ENCODE measurements around the gene TNFAIP1. TPM values are rescaled to one million over a fixed set of nuclear protein-coding genes. Genes with fewer than 3 reads are reported as not detected.

The TNFAIP1 gene
- total RNA-seq, 2 donors from 2014 or later: 29.9 to 36.1 TPM

DNA sequence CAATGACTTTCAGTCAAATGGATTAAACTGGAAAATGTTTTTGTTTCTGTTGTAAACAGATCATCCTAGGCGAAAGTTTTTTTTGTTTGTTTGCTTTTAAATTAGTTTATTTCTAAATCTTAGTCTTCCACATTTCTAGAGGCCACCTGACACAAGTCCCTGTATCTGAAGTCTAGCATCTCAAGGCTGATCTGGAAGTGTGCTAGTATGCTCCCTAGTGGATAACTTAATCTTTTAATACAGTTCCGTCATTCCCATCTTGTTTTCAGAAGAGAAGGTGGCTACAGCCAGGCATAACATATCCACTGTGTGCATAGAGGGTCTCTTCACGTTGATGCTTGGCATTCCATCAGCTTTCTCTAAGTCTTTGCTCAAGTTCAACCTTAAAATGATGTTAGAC lies 7.9 kb upstream of the TNFAIP1 start:
- H3K9me3 ChIP-seq (ENCODE audit: control insufficient read depth, low read length): no peaks in the 10 kb centered on the region
- peaks cover 16% of the 10 kb centered on the region for H3K4me1 ChIP-seq (ENCODE audit: control insufficient read depth, insufficient read depth, low read length)
- no peak overlapping the region for H3K27ac ChIP-seq (ENCODE audit: low read depth, low read length)
- WGBS, 2 experiments (ENCODE audit: insufficient coverage in 1 of 2, insufficient read length in 1 of 2): 90 to 95% methylated on average over 2 to 3 of the region's 3 CpGs
- DNase-seq: peak; percentile 23
- peaks cover 44% of the 10 kb centered on the region for H3K36me3 ChIP-seq (ENCODE audit: control insufficient read depth, insufficient read depth, low read length)
- Mint-ChIP-seq H3K9me3 (no peaks in the 10 kb centered on the region), H3K27ac (peak overlapping the region; percentile 5), H3K27me3 (ENCODE audit: insufficient read depth) (no peaks in the 10 kb centered on the region), H3K36me3 (ENCODE audit: low read depth) (peaks cover 41% of the 10 kb centered on the region), H3K4me3 (no peak overlapping the region), H3K4me1 (peaks cover 21% of the 10 kb centered on the region)
- H3K9ac ChIP-seq (ENCODE audit: extremely low read depth, low read length, poor library complexity, severe bottlenecking): no peak overlapping the region
- TF ChIP-seq, protein P1, sequence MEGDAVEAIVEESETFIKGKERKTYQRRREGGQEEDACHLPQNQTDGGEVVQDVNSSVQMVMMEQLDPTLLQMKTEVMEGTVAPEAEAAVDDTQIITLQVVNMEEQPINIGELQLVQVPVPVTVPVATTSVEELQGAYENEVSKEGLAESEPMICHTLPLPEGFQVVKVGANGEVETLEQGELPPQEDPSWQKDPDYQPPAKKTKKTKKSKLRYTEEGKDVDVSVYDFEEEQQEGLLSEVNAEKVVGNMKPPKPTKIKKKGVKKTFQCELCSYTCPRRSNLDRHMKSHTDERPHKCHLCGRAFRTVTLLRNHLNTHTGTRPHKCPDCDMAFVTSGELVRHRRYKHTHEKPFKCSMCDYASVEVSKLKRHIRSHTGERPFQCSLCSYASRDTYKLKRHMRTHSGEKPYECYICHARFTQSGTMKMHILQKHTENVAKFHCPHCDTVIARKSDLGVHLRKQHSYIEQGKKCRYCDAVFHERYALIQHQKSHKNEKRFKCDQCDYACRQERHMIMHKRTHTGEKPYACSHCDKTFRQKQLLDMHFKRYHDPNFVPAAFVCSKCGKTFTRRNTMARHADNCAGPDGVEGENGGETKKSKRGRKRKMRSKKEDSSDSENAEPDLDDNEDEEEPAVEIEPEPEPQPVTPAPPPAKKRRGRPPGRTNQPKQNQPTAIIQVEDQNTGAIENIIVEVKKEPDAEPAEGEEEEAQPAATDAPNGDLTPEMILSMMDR (conservative IDR thresholded peaks at IDR 0.05): no peak
- no peak overlapping the region for H3K4me3 ChIP-seq (ENCODE audit: low read length)
- no peaks in the 10 kb centered on the region for H3K27me3 ChIP-seq (ENCODE audit: control insufficient read depth, insufficient read depth, low read length, poor library complexity, severe bottlenecking)

DNA sequence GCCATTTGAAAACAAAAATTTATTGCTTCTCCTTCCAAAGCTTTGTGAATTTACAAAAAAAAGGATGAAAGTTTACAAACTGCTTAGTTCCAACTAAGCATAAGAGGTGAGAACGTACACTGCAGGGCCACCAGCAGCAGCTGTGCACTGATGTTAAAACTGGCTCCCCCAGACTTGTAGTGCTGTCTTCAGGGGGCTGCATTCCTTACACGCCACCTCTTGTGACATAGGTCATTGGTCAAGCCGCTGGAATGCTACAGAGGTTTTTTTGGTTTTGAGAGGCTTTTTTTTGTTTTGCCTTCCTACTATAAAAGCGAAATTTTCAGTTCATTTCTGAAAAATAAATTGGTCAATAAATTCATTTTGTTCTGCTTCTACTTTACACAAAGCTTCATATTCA lies 7.2 kb upstream of the TNFAIP1 start:
- TF ChIP-seq, protein P1 (conservative IDR thresholded peaks at IDR 0.05): no peak
- H3K4me1 Mint-ChIP-seq: peaks cover 18% of the 10 kb centered on the region
- H3K9me3 Mint-ChIP-seq: no peaks in the 10 kb centered on the region
- Histone ChIP-seq H3K9me3 (ENCODE audit: control insufficient read depth, low read length) (no peaks in the 10 kb centered on the region), H3K36me3 (ENCODE audit: control insufficient read depth, insufficient read depth, low read length) (peaks cover 44% of the 10 kb centered on the region), H3K27ac (ENCODE audit: low read depth, low read length) (no peak overlapping the region), H3K27me3 (ENCODE audit: control insufficient read depth, insufficient read depth, low read length, poor library complexity, severe bottlenecking) (no peaks in the 10 kb centered on the region), H3K4me3 (ENCODE audit: low read length) (no peak overlapping the region), H3K9ac (ENCODE audit: extremely low read depth, low read length, poor library complexity, severe bottlenecking) (no peak overlapping the region), H3K4me1 (ENCODE audit: control insufficient read depth, insufficient read depth, low read length) (peaks cover 16% of the 10 kb centered on the region)
- WGBS, 2 experiments (ENCODE audit: insufficient coverage in 1 of 2, insufficient read length in 1 of 2): 74 to 87% methylated on average over 3 to 4 of the region's 4 CpGs
- peak; percentile 20 for DNase-seq
- no peak overlapping the region for H3K4me3 Mint-ChIP-seq
- peaks cover 41% of the 10 kb centered on the region for H3K36me3 Mint-ChIP-seq (ENCODE audit: low read depth)
- peak overlapping the region; percentile 5 for H3K27ac Mint-ChIP-seq
- H3K27me3 Mint-ChIP-seq (ENCODE audit: insufficient read depth): no peaks in the 10 kb centered on the region

GRCh38 chr17:28330671-28331070 lies 4.9 kb upstream of the TNFAIP1 start:
- H3K27ac Mint-ChIP-seq: no peak overlapping the region
- H3K4me1 ChIP-seq (ENCODE audit: control insufficient read depth, insufficient read depth, low read length): peaks cover 10% of the 10 kb centered on the region
- H3K27me3 Mint-ChIP-seq (ENCODE audit: insufficient read depth): no peaks in the 10 kb centered on the region
- no peak overlapping the region for H3K4me3 Mint-ChIP-seq
- no peak overlapping the region for H3K27ac ChIP-seq (ENCODE audit: low read depth, low read length)
- H3K4me1 Mint-ChIP-seq: peaks cover 14% of the 10 kb centered on the region
- no peaks in the 10 kb centered on the region for H3K27me3 ChIP-seq (ENCODE audit: control insufficient read depth, insufficient read depth, low read length, poor library complexity, severe bottlenecking)
- WGBS, 2 experiments (ENCODE audit: insufficient coverage in 1 of 2, insufficient read length in 1 of 2): 94% methylated on average over 3 to 5 of the region's 5 CpGs
- peaks cover 37% of the 10 kb centered on the region for H3K36me3 Mint-ChIP-seq (ENCODE audit: low read depth)
- peaks cover 39% of the 10 kb centered on the region for H3K36me3 ChIP-seq (ENCODE audit: control insufficient read depth, insufficient read depth, low read length)
- H3K9me3 ChIP-seq (ENCODE audit: control insufficient read depth, low read length): no peaks in the 10 kb centered on the region
- no peak for DNase-seq
- no peak overlapping the region for H3K9ac ChIP-seq (ENCODE audit: extremely low read depth, low read length, poor library complexity, severe bottlenecking)
- no peak overlapping the region for H3K4me3 ChIP-seq (ENCODE audit: low read length)
- H3K9me3 Mint-ChIP-seq: no peaks in the 10 kb centered on the region
- TF ChIP-seq, protein P1 (conservative IDR thresholded peaks at IDR 0.05): no peak
